Caco-2 (cell line): ENCODE data around the gene MFSD6L. TPM values are rescaled to one million over a fixed set of nuclear protein-coding genes. Genes with fewer than 3 reads are reported as not detected.

Experiments used
- Bru-seq: library from RNA; stranded (reverse); fragments of 400-500 nt; gene quantifications from one replicate; lab custom pipeline; 2021; lab: Mats Ljungman, UMichigan
- BruChase-seq, 2 experiments: library from RNA; stranded (reverse); fragments of 400-500 nt; gene quantifications; one replicate each; lab custom pipeline; 2021; lab: Mats Ljungman, UMichigan
- BruUV-seq: library from RNA; stranded (reverse); fragments of 400-500 nt; replicated peaks from 2 replicates; lab custom pipeline; 2021; lab: Mats Ljungman, UMichigan
- CTCF ChIA-PET: fragments of 300-600 bp; sonication (Branson Sonifier 250); formaldehyde crosslinking; loops from one replicate; lab custom pipeline; 2022; ENCODE audit warnings: antibody characterized with exemption; lab: Charles Lee
- POLR2A ChIA-PET: fragments of 300-600 bp; sonication (Branson Sonifier 250); formaldehyde crosslinking; loops from one replicate; lab custom pipeline; 2022; ENCODE audit warnings: antibody characterized with exemption; lab: Charles Lee
- DNase-seq, 2 experiments: peaks; one replicate each; pipeline versions ENCODE4 v3.0.0 to v3.0.0-alpha.2; 2020 to 2022
- H3K27me3 ChIP-seq: replicated peaks from 2 replicates; pipeline ENCODE4 v1.6.0; 2011; ENCODE audit warnings: low read length; ENCODE audit not compliant: control insufficient read depth, insufficient read depth
- H3K36me3 ChIP-seq: 2 replicates; pipeline ENCODE4 v1.5.1; 2011; ENCODE audit warnings: low read length; ENCODE audit not compliant: control insufficient read depth, insufficient read depth
- H3K4me1 ChIP-seq: fragments of 250-450 bp; sonication (Bioruptor Pico); 2 replicates; pipeline ENCODE4 v1.5.1; 2020; ENCODE audit warnings: mild to moderate bottlenecking
- H3K4me3 ChIP-seq: 2 replicates; pipeline ENCODE4 v1.5.1; 2011; ENCODE audit warnings: low read depth, mild to moderate bottlenecking, control low read depth, low read length
- H3K9me3 ChIP-seq: fragments of 250-450 bp; sonication (Bioruptor Pico); 2 replicates; pipeline ENCODE4 v1.5.1; 2020; ENCODE audit warnings: mild to moderate bottlenecking, moderate library complexity
- H3K27ac Mint-ChIP-seq: one replicate; pipeline ENCODE4 v1.8.0; 2022; ENCODE audit warnings: mixed read lengths; ENCODE audit not compliant: unreplicated experiment
- H3K27me3 Mint-ChIP-seq: one replicate; pipeline ENCODE4 v1.8.0; 2022; ENCODE audit warnings: mixed read lengths; ENCODE audit not compliant: insufficient read depth, unreplicated experiment
- H3K36me3 Mint-ChIP-seq: one replicate; pipeline ENCODE4 v1.8.0; 2022; ENCODE audit warnings: mild to moderate bottlenecking, mixed read lengths; ENCODE audit not compliant: insufficient read depth, unreplicated experiment
- H3K4me1 Mint-ChIP-seq: one replicate; pipeline ENCODE4 v1.8.0; 2022; ENCODE audit warnings: low read depth, mixed read lengths; ENCODE audit not compliant: unreplicated experiment
- H3K4me3 Mint-ChIP-seq: one replicate; pipeline ENCODE4 v1.8.0; 2022; ENCODE audit warnings: mild to moderate bottlenecking, moderate library complexity, mixed read lengths; ENCODE audit not compliant: unreplicated experiment
- H3K9me3 Mint-ChIP-seq: one replicate; pipeline ENCODE4 v1.8.0; 2022; ENCODE audit warnings: mixed read lengths; ENCODE audit not compliant: unreplicated experiment
- CTCF ChIP-seq, 2 experiments: fragments of 200-600 bp in 1 of 2; IDR thresholded peaks; 1 replicate in 1 of 2; 2 replicates in 1 of 2; pipeline versions ENCODE4 v1.5.1 to v1.8.0; 2011 to 2022; ENCODE audit warnings: antibody characterized with exemption in 1 of 2, control low read depth in 1 of 2, inconsistent platforms in 1 of 2, low read depth in 1 of 2, low read length in 1 of 2, mild to moderate bottlenecking in 1 of 2, moderate library complexity in 1 of 2; ENCODE audit not compliant: insufficient read depth in 1 of 2, severe bottlenecking in 1 of 2, unreplicated experiment in 1 of 2
- intact Hi-C: fragments of 100-400 bp; cut with micrococcal nuclease; formaldehyde crosslinking; loops from one replicate; pipeline ENCODE4 v1.10.0; 2022; ENCODE audit not compliant: unreplicated experiment
- long read RNA-seq: library from polyadenylated mRNA; stranded (forward); transcript quantifications from one replicate; pipeline ENCODE4 v2.0.0, GENCODE V29; 2022
- total RNA-seq: library from RNA; stranded (reverse); gene quantifications from 2 replicates; pipeline ENCODE4 v1.2.3, GENCODE V29; 2022

Gene MFSD6L
- total RNA-seq (not detected in 2 replicates), Bru-seq, nascent RNA (percentile 12 among the genes with signal in this experiment), BruChase-seq, experiment 1, labeled RNA remaining after a 2-hour chase (not detected), BruChase-seq, experiment 2, labeled RNA remaining after a 6-hour chase (not detected)
- long read RNA-seq, partial matches to known transcripts: 0 of 1 reads
- long read RNA-seq, other reads (novel, unspliced or antisense): 0 of 1 reads

DNA sequence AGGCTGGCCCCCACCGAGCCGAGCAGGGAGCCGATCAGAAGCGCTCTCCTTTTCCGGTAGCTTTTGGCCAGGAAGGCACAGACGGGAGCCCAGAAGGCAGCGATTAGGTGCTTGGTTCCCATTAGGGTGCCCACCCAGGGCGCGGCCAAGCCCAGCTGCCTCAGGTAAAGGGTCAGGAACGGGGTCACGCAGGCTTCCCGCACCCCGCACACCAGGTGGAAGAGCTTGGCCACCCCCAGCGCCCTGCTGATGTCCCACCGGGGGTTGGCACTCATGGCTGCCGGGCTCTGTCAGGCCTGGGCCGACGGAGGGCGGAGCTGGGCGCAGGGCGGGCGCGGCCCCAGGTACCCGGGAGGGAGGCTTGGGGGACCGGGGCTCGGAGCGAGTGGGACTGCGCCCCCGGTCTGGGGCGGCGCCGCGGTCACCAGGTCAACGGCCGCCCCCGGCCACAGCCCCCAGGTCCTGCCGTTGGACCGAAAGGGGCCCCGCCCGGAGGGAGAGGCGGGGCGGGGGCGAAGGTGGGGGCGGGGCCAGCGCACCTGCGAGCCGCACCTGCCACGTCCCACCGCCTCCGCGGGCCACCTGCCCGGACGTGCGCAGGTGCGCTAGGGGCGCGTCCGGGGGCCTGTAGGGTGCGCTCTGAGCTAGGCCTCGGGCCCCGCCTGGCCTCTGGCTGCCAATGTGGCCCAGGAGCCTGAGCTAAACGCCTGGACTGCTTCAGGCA lies at the start of gene MFSD6L:
TSS of gene MFSD6L (minus strand) at position 520 of the 724 bp plus-strand sequence. CDS start at position 275, 245 bp downstream.
- H3K4me1 Mint-ChIP-seq: no peaks in the 10 kb centered on the region
- Histone ChIP-seq H3K27me3 (no peaks in the 10 kb centered on the region), H3K4me1 (no peaks in the 10 kb centered on the region), H3K36me3 (no peaks in the 10 kb centered on the region), H3K9me3 (no peaks in the 10 kb centered on the region), H3K4me3 (no peak within 1 kb of the TSS)
- no peak within 1 kb of the TSS for H3K27ac Mint-ChIP-seq
- no TSS peak for BruUV-seq
- intact Hi-C loops: no loop called here
- ChIA-PET CTCF (no interaction called here), POLR2A (no interaction called here)
- no peaks in the 10 kb centered on the region for H3K36me3 Mint-ChIP-seq
- H3K9me3 Mint-ChIP-seq: no peaks in the 10 kb centered on the region
- peak; percentile 35 to 44 for DNase-seq
- H3K27me3 Mint-ChIP-seq: no peaks in the 10 kb centered on the region
- no peak within 1 kb of the TSS for H3K4me3 Mint-ChIP-seq
- no peak for TF ChIP-seq CTCF (IDR thresholded peaks at IDR 0.05; ENCODE audit: insufficient read depth in 1 of 2, low read depth in 1 of 2, low read length in 1 of 2, severe bottlenecking in 1 of 2, unreplicated experiment in 1 of 2)

DNA sequence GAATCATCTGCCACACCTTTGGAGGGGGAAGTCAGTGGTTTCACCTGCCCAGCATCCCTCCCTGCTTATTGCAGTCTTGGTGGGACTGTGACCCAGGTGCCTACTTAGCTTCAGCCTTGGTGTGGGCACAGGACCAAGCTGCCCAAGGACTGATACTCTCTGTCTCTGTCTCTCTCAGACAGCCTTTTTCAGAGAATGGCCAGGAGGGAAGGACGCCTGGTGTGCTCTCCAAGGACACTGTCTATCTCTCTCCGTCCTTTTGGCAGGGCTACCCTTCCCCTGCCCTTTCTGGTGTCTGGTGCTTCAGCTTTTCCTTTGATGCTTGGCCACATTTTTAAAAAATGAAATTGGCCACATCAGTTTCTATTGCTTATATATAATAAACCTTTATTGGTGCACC lies 48.7 kb upstream of the MFSD6L start:
- Mint-ChIP-seq H3K4me1 (no peaks in the 10 kb centered on the region), H3K27me3 (no peaks in the 10 kb centered on the region), H3K27ac (no peak overlapping the region), H3K9me3 (no peaks in the 10 kb centered on the region), H3K36me3 (no peaks in the 10 kb centered on the region), H3K4me3 (no peak overlapping the region)
- intact Hi-C loops: no loop called here
- H3K4me3 ChIP-seq: no peak overlapping the region
- H3K36me3 ChIP-seq: no peaks in the 10 kb centered on the region
- ChIA-PET POLR2A (no interaction called here), CTCF (no interaction called here)
- H3K4me1 ChIP-seq: no peaks in the 10 kb centered on the region
- no peak for DNase-seq
- H3K9me3 ChIP-seq: no peaks in the 10 kb centered on the region
- no peak for TF ChIP-seq CTCF (IDR thresholded peaks at IDR 0.05; ENCODE audit: insufficient read depth in 1 of 2, low read depth in 1 of 2, low read length in 1 of 2, severe bottlenecking in 1 of 2, unreplicated experiment in 1 of 2)
- H3K27me3 ChIP-seq: no peaks in the 10 kb centered on the region
- no TSS peak for BruUV-seq

GRCh38 chr17:8846768-8847211 lies 47.6 kb upstream of the MFSD6L start:
- no peak overlapping the region for H3K27ac Mint-ChIP-seq
- no peaks in the 10 kb centered on the region for H3K4me1 ChIP-seq

More at GRCh38 chr17:8846768-8847211, 47.6 kb upstream of the MFSD6L start:
- peak; percentile 20 to 36 for DNase-seq
- no TSS peak for BruUV-seq
- Mint-ChIP-seq H3K27me3 (no peaks in the 10 kb centered on the region), H3K4me3 (no peak overlapping the region), H3K9me3 (no peaks in the 10 kb centered on the region), H3K36me3 (no peaks in the 10 kb centered on the region), H3K4me1 (no peaks in the 10 kb centered on the region)
- intact Hi-C loops: no loop called here
- Histone ChIP-seq H3K36me3 (no peaks in the 10 kb centered on the region), H3K4me3 (no peak overlapping the region), H3K9me3 (no peaks in the 10 kb centered on the region), H3K27me3 (no peaks in the 10 kb centered on the region)
- ChIA-PET POLR2A (no interaction called here), CTCF (no interaction called here)
- TF ChIP-seq CTCF (IDR thresholded peaks at IDR 0.05; ENCODE audit: insufficient read depth in 1 of 2, low read depth in 1 of 2, low read length in 1 of 2, severe bottlenecking in 1 of 2, unreplicated experiment in 1 of 2): no peak
